Measurements from ENCODE around the gene TEDC1. TPM values are rescaled to one million over a fixed set of nuclear protein-coding genes. Genes with fewer than 3 reads are reported as not detected.

Gene TEDC1
- total RNA-seq, 3 donors from 2014 or later (not counting 1 experiment from before 2014, with no cell fraction given), result 70.0 to 233 (median 112) TPM

DNA sequence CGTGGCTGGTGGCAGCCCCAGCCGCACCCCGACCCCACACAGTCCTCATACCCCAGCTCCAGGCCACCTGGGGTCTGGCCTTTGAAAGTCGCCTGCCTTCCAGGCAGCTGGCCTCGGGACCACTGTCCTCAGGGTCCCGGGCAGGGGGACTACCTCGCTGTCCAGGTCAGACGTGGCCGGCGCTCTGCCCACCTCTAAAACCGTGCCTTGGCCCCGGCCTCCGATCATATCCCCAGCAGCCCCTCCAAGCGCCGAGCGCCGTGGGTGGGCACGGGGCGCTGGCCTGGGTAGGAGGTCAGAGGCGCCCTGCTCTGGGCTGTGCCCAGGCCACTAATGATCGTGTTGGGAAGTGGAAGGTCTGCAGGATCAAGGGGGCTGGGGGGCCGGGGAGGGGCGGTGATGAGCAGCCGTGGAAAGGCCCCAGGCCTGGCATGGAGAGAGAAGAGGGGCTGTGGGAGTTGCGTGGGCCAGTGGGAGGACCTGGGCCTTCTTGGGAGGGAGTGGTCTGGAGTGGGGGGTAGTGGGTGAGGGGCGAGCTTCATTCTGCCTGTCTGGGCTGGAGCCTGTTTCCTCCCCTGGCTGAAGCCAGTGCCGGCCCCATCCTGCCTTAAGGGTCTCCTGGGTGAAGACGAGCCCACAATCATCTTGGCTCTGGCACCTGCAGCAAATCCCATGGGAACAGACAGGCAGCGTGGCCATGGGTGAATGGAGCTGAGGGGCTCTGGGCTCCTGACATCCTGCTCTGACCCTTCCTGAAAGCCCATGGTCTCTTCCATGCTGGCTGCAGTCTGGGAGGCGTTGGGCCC, 40.2 kb downstream of the TEDC1 start:
- Histone ChIP-seq H3K27me3 (ENCODE audit: control insufficient read depth, insufficient read depth, low read length) (peaks cover 13% of the 10 kb centered on the region), H3K9me3 (ENCODE audit: control insufficient read depth, insufficient read depth, low read length) (no peaks in the 10 kb centered on the region), H3K36me3 (ENCODE audit: control insufficient read depth, insufficient read depth, low read length) (no peaks in the 10 kb centered on the region), H3K4me3 (ENCODE audit: low read length) (no peak overlapping the region), H3K27ac (ENCODE audit: low read length) (no peak overlapping the region), H3K4me1 (ENCODE audit: control insufficient read depth, insufficient read depth, low read length) (peaks cover 54% of the 10 kb centered on the region)
- Mint-ChIP-seq H3K4me3 (peak overlapping the region; percentile 56), H3K36me3 (no peaks in the 10 kb centered on the region), H3K27me3 (ENCODE audit: low read depth in 2 of 2) (peaks cover 0 to 36% of the 10 kb centered on the region in 2 donors), H3K9me3 (no peaks in the 10 kb centered on the region), H3K4me1 (peaks cover 4 to 23% of the 10 kb centered on the region in 2 donors), H3K27ac (no peak overlapping the region)
- WGBS (ENCODE audit: insufficient coverage), result 88% methylated on average over 30 of the region's 30 CpGs
- TF ChIP-seq, protein P1, sequence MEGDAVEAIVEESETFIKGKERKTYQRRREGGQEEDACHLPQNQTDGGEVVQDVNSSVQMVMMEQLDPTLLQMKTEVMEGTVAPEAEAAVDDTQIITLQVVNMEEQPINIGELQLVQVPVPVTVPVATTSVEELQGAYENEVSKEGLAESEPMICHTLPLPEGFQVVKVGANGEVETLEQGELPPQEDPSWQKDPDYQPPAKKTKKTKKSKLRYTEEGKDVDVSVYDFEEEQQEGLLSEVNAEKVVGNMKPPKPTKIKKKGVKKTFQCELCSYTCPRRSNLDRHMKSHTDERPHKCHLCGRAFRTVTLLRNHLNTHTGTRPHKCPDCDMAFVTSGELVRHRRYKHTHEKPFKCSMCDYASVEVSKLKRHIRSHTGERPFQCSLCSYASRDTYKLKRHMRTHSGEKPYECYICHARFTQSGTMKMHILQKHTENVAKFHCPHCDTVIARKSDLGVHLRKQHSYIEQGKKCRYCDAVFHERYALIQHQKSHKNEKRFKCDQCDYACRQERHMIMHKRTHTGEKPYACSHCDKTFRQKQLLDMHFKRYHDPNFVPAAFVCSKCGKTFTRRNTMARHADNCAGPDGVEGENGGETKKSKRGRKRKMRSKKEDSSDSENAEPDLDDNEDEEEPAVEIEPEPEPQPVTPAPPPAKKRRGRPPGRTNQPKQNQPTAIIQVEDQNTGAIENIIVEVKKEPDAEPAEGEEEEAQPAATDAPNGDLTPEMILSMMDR (IDR thresholded peaks at IDR 0.05), result no peak
- intact Hi-C loops (cut with micrococcal nuclease), result no loop called here
- no peak for ATAC-seq
- DNase-seq, result no peak

DNA sequence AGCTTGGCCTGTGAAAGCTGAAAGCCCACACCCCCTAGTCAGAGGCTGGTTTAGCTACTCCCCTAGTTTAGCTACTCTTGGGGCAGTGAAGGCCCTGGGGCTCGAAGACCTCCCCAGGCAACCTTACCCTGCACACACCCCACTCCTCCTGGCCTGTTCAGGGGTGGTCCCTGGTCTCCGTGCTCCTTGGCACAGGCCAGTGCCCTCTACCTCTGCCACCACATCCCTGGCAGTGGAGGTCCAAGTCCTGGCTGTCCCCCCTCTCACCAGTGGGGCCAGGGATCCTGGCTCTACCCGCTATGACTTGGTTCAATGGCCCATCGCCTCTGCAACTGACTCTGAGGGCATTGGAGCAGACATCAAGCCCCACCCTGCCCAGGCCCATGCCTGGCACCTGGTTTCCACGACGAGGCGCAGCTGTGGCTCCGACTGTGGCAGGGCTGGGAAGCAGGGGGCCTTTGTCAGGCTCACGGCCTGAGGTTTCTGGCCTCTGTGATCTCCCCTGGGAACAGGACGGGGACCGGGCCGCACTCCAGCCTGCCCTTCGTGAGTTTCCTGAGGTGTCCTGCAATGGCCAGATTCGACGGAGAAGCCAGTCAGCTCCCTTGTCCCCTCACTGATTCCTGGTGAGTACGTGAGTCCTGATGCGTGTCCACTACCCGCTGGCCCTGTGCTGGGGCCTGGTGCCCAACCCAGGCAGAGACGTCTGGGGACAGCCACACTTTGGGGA, 41.0 kb downstream of the TEDC1 start:
- Mint-ChIP-seq H3K4me3 (no peak overlapping the region), H3K4me1 (peaks cover 4 to 20% of the 10 kb centered on the region in 2 donors), H3K27ac (no peak overlapping the region), H3K9me3 (no peaks in the 10 kb centered on the region), H3K27me3 (ENCODE audit: low read depth in 2 of 2) (peaks cover 0 to 38% of the 10 kb centered on the region in 2 donors), H3K36me3 (no peaks in the 10 kb centered on the region)
- Histone ChIP-seq H3K9me3 (ENCODE audit: control insufficient read depth, insufficient read depth, low read length) (no peaks in the 10 kb centered on the region), H3K36me3 (ENCODE audit: control insufficient read depth, insufficient read depth, low read length) (no peaks in the 10 kb centered on the region), H3K4me3 (ENCODE audit: low read length) (no peak overlapping the region), H3K27me3 (ENCODE audit: control insufficient read depth, insufficient read depth, low read length) (peaks cover 13% of the 10 kb centered on the region), H3K4me1 (ENCODE audit: control insufficient read depth, insufficient read depth, low read length) (peaks cover 50% of the 10 kb centered on the region), H3K27ac (ENCODE audit: low read length) (no peak overlapping the region)
- TF ChIP-seq, protein P1 (IDR thresholded peaks at IDR 0.05), result no peak
- intact Hi-C loops (cut with micrococcal nuclease), result no loop called here
- ATAC-seq (no peak), DNase-seq (no peak)
- 78% methylated on average over 19 of the region's 19 CpGs for WGBS (ENCODE audit: insufficient coverage)

DNA sequence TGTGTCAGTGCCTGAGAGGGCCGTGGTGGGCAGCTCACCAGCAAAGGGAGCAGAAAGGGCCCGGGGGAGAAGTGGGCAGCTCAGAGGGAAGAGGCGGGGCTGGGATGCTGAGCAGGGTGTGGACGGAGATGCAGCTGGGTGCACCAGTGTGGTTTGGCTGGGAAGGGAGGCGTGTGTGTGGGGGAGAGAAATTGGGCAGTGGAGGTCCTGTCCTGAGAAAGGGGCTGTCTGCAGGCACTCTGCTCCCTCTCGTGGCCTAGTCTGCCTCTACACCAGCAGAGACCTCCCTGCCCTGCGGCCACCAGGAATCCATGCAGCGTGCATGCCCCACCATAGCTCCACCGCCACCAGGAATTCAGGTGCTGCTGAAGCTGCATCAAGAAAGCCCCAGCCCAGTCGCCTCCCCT, 41.7 kb downstream of the TEDC1 start:
- TF ChIP-seq, protein P1 (IDR thresholded peaks at IDR 0.05), result no peak
- Histone ChIP-seq H3K9me3 (ENCODE audit: control insufficient read depth, insufficient read depth, low read length) (no peaks in the 10 kb centered on the region), H3K27me3 (ENCODE audit: control insufficient read depth, insufficient read depth, low read length) (peaks cover 6% of the 10 kb centered on the region), H3K27ac (ENCODE audit: low read length) (no peak overlapping the region), H3K4me3 (ENCODE audit: low read length) (no peak overlapping the region), H3K4me1 (ENCODE audit: control insufficient read depth, insufficient read depth, low read length) (peaks cover 43% of the 10 kb centered on the region), H3K36me3 (ENCODE audit: control insufficient read depth, insufficient read depth, low read length) (no peaks in the 10 kb centered on the region)
- WGBS (ENCODE audit: insufficient coverage), result 59% methylated on average over 10 of the region's 10 CpGs
- DNase-seq (peak in 1 of 2 donors; percentile 42), ATAC-seq (no peak)
- intact Hi-C loops (cut with micrococcal nuclease), result no loop called here
- Mint-ChIP-seq H3K36me3 (no peaks in the 10 kb centered on the region), H3K4me1 (peaks cover 4 to 14% of the 10 kb centered on the region in 2 donors), H3K27ac (no peak overlapping the region), H3K9me3 (no peaks in the 10 kb centered on the region), H3K4me3 (no peak overlapping the region), H3K27me3 (ENCODE audit: low read depth in 2 of 2) (peaks cover 0 to 31% of the 10 kb centered on the region in 2 donors)

All from natural killer cell (primary cell).